PFSK-1 (cell line): Measurements from ENCODE around the gene DAB2IP.

Source experiments
- FOXP2 ChIP-seq: optimal IDR thresholded peaks from 2 replicates; pipeline ENCODE3; 2011; ENCODE audit warnings: borderline replicate concordance, control low read depth, inconsistent platforms; ENCODE audit not compliant: insufficient read depth; ENCODE audit errors: extremely low read length, extremely low read depth
- POLR2AphosphoS5 ChIP-seq: IDR thresholded peaks from 2 replicates; pipeline ENCODE4 v1.6.1; 2012; ENCODE audit warnings: low read depth, mild to moderate bottlenecking, control low read depth, low read length, moderate library complexity
- REST ChIP-seq, 2 experiments: IDR thresholded peaks; 2 replicates each; pipeline versions ENCODE4 v1.6.1 to v1.8.0; 2011 to 2012; ENCODE audit warnings: low read depth in 2 of 2, low read length in 2 of 2, control low read depth in 1 of 2, inconsistent platforms in 1 of 2, mild to moderate bottlenecking in 1 of 2, moderate library complexity in 1 of 2; ENCODE audit not compliant: insufficient read depth in 1 of 2
- SIN3A ChIP-seq: IDR thresholded peaks from 2 replicates; pipeline ENCODE4 v1.6.1; 2012; ENCODE audit warnings: mild to moderate bottlenecking, low read length, moderate library complexity, borderline replicate concordance; ENCODE audit not compliant: insufficient read depth
- TAF1 ChIP-seq: IDR thresholded peaks from 2 replicates; pipeline ENCODE4 v1.6.1; 2012; ENCODE audit warnings: low read length, control low read depth, borderline replicate concordance; ENCODE audit not compliant: insufficient read depth

DAB2IP gene

GRCh38 chr9:121749614-121750013, 98.2 kb downstream of the DAB2IP start:
- TF ChIP-seq FOXP2: no peak
- no peak for TF ChIP-seq TAF1
- TF ChIP-seq SIN3A: no peak
- TF ChIP-seq REST (IDR thresholded peaks at IDR 0.05; ENCODE audit: insufficient read depth in 1 of 2, low read depth in 2 of 2, low read length in 2 of 2): no peak
- no peak for TF ChIP-seq POLR2AphosphoS5

GRCh38 chr9:121750259-121750714, 98.9 kb downstream of the DAB2IP start:
- TF ChIP-seq REST (IDR thresholded peaks at IDR 0.05; ENCODE audit: insufficient read depth in 1 of 2, low read depth in 2 of 2, low read length in 2 of 2): no peak
- TF ChIP-seq POLR2AphosphoS5: no peak
- no peak for TF ChIP-seq SIN3A
- TF ChIP-seq FOXP2: no peak
- TF ChIP-seq TAF1: no peak

GRCh38 chr9:121750715-121751623, 99.5 kb downstream of the DAB2IP start:
- TF ChIP-seq SIN3A (no peak), FOXP2 (no peak), POLR2AphosphoS5 (no peak), TAF1 (no peak), REST (IDR thresholded peaks at IDR 0.05; ENCODE audit: insufficient read depth in 1 of 2, low read depth in 2 of 2, low read length in 2 of 2) (no peak)

GRCh38 chr9:121751686-121752445, 100.4 kb downstream of the DAB2IP start:
- no peak for TF ChIP-seq POLR2AphosphoS5
- TF ChIP-seq FOXP2: no peak
- TF ChIP-seq REST (IDR thresholded peaks at IDR 0.05; ENCODE audit: insufficient read depth in 1 of 2, low read depth in 2 of 2, low read length in 2 of 2): no peak
- no peak for TF ChIP-seq TAF1
- no peak for TF ChIP-seq SIN3A
